HFFc6 (cell line): ENCODE measurements around the gene FGFBP1. TPM values are rescaled to one million over a fixed set of nuclear protein-coding genes. Genes with fewer than 3 reads are reported as not detected.

Source experiments
- DNase-seq: peaks from one replicate; pipeline ENCODE4 v3.0.0-alpha.2; 2018
- H3K27ac Mint-ChIP-seq: 2 replicates; pipeline ENCODE4 v1.8.0; 2020; ENCODE audit warnings: mild to moderate bottlenecking, mixed read lengths
- H3K27me3 Mint-ChIP-seq: 2 replicates; pipeline ENCODE4 v1.8.0; 2021; ENCODE audit warnings: mild to moderate bottlenecking, moderate library complexity, mixed read lengths; ENCODE audit not compliant: insufficient read depth
- H3K36me3 Mint-ChIP-seq: 2 replicates; pipeline ENCODE4 v1.8.0; 2021; ENCODE audit warnings: low read depth, mixed read lengths
- H3K4me1 Mint-ChIP-seq: 2 replicates; pipeline ENCODE4 v1.8.0; 2020; ENCODE audit warnings: low read depth, mixed read lengths
- H3K4me3 Mint-ChIP-seq: 2 replicates; pipeline ENCODE4 v1.8.0; 2020; ENCODE audit warnings: mild to moderate bottlenecking, moderate library complexity, mixed read lengths
- H3K9me3 Mint-ChIP-seq: 2 replicates; pipeline ENCODE4 v1.8.0; 2020; ENCODE audit warnings: mild to moderate bottlenecking, mixed read lengths
- total RNA-seq, 6 experiments: library from RNA; stranded (reverse); fragmentation: NEBNext Ultra II Directional; extraction: Animal tissue kit (Norgen Biotek cat#: 25700); gene quantifications; 2 replicates in 1 of 6; 3 replicates in 5 of 6; pipeline ENCODE4 v1.2.3, GENCODE V29; 2021
- TF ChIP-seq, protein P1 (sequence below): fragments of 200-600 bp; sonication (generic); IDR thresholded peaks from 2 replicates; pipeline ENCODE4 v1.5.0; 2021; ENCODE audit warnings: antibody characterized with exemption, mild to moderate bottlenecking

FGFBP1 gene
- total RNA-seq, 6 experiments from 2014 or later, result not detected

DNA sequence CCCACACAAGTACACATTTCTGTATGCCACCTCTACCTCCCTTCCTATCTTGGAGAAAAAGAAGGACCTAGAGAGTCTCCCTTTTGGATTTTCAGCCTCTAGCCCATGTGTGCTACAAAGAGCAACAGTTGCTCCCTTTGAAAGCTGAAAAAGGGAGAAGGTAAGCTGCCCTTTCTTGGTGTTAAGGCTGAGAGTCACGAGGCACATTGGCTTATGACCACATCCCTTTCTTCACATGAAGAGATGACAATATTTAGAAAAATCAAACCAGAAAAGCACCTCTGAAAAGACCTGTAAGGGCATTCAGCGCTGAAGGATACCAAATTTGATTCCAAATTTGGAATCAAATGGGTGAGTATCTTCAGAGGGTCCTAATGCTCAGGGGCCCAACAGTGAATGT is 6.4 kb upstream of the FGFBP1 start:
- H3K4me1 Mint-ChIP-seq, result no peaks in the 10 kb centered on the region
- H3K4me3 Mint-ChIP-seq, result no peak overlapping the region
- H3K27ac Mint-ChIP-seq, result no peak overlapping the region

DNA sequence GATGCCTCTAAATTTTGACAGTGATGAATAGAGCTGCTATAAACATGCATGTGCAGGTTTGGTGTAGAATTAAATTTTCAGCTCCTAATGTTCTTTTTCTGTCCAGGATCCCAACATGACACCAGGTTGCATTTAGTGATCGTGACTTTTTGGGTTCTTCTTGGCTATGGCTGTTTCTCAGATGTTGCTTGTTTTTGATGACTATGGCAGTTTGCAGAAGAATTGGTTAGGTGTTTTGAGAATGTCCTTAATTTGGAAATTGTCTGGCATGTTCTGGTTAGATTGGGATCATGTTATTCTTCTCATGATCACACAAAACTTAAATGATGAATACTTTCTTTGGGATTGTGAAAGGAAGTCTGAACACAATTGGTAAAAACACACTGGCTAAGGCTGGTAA is 3.7 kb upstream of the FGFBP1 start:
- no peak overlapping the region for H3K4me3 Mint-ChIP-seq
- H3K27ac Mint-ChIP-seq, result no peak overlapping the region
- H3K4me1 Mint-ChIP-seq, result no peaks in the 10 kb centered on the region
- DNase-seq, result no peak
- H3K9me3 Mint-ChIP-seq, result no peaks in the 10 kb centered on the region
- no peaks in the 10 kb centered on the region for H3K36me3 Mint-ChIP-seq
- H3K27me3 Mint-ChIP-seq, result peaks cover 26% of the 10 kb centered on the region
- TF ChIP-seq, protein P1, sequence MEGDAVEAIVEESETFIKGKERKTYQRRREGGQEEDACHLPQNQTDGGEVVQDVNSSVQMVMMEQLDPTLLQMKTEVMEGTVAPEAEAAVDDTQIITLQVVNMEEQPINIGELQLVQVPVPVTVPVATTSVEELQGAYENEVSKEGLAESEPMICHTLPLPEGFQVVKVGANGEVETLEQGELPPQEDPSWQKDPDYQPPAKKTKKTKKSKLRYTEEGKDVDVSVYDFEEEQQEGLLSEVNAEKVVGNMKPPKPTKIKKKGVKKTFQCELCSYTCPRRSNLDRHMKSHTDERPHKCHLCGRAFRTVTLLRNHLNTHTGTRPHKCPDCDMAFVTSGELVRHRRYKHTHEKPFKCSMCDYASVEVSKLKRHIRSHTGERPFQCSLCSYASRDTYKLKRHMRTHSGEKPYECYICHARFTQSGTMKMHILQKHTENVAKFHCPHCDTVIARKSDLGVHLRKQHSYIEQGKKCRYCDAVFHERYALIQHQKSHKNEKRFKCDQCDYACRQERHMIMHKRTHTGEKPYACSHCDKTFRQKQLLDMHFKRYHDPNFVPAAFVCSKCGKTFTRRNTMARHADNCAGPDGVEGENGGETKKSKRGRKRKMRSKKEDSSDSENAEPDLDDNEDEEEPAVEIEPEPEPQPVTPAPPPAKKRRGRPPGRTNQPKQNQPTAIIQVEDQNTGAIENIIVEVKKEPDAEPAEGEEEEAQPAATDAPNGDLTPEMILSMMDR, result no peak

More for the DNA sequence above, 6.4 kb upstream of the FGFBP1 start:
- no peak for DNase-seq
- Mint-ChIP-seq H3K36me3 (no peaks in the 10 kb centered on the region), H3K9me3 (no peaks in the 10 kb centered on the region), H3K27me3 (peaks cover 26% of the 10 kb centered on the region)
- TF ChIP-seq, protein P1, result no peak

DNA sequence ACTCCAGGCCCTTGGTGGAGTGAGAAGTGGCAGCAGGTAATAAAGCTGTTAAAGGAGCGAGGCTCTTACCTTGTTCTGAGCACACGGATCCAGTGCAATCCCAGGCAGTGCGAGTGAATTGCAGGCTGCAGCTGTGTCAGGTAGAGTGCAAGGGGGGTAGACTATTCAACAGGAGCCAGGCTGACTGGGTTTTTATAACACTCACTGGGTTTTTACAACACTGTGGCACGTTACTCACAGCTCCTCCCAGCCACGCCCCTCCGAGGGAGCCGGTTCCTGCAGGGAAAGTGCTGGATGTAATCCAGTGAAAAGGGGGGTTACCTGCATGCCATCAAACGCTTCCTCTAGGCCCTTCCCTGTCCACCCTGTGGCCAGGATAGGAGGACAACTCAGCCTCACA is 358 bp downstream of the FGFBP1 start:
- H3K9me3 Mint-ChIP-seq, result no peaks in the 10 kb centered on the region
- H3K4me3 Mint-ChIP-seq, result no peak overlapping the region
- no peak overlapping the region for H3K27ac Mint-ChIP-seq
- no peak for DNase-seq
- no peaks in the 10 kb centered on the region for H3K4me1 Mint-ChIP-seq
- H3K36me3 Mint-ChIP-seq, result no peaks in the 10 kb centered on the region
- peaks cover 29% of the 10 kb centered on the region for H3K27me3 Mint-ChIP-seq
- TF ChIP-seq, protein P1, result no peak

DNA sequence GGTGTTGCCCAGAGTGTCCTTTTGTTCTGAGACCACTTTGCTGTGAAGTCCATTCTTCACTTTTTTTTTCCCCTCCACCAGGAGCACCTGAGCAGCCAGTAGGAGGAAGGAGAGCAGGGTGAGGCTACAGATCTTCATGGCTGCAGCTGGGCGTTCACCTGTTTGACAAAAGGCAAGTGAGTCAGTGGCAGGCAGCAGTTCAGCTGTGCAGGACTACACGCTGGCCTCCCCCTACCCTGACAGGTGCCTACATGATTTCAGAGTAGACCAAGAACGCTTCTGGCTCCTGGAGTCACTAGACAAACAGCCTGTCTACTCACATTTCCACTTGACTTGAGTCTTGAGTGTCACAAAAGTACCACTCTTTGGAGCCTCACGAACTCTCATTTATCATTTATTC is 2.0 kb downstream of the FGFBP1 start:
- Mint-ChIP-seq H3K27ac (no peak overlapping the region), H3K9me3 (no peaks in the 10 kb centered on the region), H3K4me3 (no peak overlapping the region), H3K27me3 (peaks cover 28% of the 10 kb centered on the region), H3K36me3 (no peaks in the 10 kb centered on the region), H3K4me1 (no peaks in the 10 kb centered on the region)
- DNase-seq, result no peak
- TF ChIP-seq, protein P1, result no peak

DNA sequence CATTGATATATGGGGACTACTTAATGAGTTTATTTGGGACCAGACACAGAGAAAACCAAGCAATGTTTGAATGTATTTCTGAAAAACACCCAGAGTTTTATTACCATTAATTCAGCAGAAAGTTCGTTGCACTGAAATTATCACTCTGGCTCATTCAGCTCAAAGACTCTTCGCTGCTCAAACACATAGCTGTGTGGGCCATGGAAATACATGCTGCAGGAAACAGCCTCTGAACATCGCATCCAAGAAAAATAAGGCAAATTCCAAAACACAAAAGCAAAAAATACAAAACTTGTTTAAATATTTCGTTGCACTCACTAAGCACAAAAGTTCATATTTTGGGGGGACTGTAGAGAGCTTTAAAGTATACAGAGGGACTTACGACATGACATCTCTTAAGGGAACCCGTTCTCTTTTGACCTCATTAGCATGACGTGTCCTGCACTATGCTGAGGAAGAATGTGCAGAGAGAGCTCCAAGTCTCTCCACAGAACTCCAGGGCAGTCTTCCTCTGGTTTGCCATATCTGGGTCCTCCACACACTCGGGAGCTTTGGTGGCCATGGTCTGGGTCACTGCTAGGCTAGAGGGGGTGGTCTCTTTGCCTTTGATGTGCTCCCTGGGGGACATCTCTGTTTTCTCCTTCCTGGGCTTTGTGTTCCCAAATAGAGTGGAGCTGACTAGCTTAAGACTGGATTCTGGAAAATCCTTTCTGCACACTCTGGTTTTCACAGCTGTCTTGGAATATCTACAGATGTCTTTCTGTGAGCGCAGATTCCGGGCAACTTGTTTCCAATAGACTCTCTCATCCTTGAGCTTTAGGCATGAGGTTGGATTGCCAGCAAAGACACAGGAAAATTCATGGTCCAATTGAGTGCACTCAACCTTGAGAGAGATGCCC is 2.8 kb downstream of the FGFBP1 start:
- no peaks in the 10 kb centered on the region for H3K36me3 Mint-ChIP-seq
- DNase-seq, result no peak

More for the DNA sequence above, 2.8 kb downstream of the FGFBP1 start:
- TF ChIP-seq, protein P1, result no peak
- Mint-ChIP-seq H3K27ac (no peak overlapping the region), H3K9me3 (no peaks in the 10 kb centered on the region), H3K4me3 (no peak overlapping the region), H3K4me1 (no peaks in the 10 kb centered on the region), H3K27me3 (peaks cover 31% of the 10 kb centered on the region)
